ENCODE measurements around the gene ATAD3A.

Gene ATAD3A

DNA sequence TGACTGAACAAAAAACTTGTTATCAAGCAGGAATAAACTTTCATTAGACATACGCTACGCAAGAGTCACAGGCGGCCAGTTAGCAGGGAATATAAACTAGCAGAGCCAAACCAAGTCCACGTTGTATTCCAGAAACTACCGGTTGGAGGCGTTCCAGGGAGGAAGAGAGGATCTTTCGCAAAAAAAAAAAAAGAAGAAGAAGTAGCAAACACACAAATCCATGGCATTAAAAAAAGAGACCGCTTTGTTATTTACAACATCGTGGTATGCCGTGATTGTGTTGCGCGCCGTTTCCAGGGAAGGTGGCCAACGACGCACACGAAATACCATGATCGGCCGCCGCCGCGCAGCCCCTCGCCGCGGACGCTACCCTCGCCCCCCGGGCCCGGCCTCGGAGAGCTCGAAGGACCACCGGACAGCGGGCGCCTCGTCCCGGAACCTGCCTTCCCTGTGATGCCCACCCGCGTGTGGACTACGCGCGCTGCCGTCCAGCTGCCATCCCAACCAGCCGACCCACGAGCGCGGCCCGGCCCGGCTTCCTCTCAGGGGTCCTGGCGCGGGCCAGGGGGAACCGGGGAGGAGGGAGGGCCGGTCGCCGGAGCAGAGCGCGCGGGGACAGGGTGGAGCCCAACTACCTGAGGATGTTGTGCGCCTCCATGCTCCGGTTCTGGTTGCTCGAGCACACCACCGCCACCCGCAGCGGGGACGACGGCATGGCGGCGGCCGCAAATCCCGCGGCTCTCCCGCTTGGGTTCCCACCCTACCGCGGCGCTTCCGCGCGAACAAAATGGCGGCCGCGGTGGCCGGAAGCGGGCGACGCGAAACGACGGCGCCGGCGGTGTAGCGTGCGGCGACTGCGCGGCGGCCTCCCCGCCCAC is 62.1 kb downstream of the ATAD3A start:
- H3K27ac Mint-ChIP-seq = peak overlapping the region; percentile 96 to 99 (median 98)
- peaks cover 8% of the 10 kb centered on the region for H3K27me3 Mint-ChIP-seq (ENCODE audit: low read depth)
- TF ChIP-seq, protein P1, sequence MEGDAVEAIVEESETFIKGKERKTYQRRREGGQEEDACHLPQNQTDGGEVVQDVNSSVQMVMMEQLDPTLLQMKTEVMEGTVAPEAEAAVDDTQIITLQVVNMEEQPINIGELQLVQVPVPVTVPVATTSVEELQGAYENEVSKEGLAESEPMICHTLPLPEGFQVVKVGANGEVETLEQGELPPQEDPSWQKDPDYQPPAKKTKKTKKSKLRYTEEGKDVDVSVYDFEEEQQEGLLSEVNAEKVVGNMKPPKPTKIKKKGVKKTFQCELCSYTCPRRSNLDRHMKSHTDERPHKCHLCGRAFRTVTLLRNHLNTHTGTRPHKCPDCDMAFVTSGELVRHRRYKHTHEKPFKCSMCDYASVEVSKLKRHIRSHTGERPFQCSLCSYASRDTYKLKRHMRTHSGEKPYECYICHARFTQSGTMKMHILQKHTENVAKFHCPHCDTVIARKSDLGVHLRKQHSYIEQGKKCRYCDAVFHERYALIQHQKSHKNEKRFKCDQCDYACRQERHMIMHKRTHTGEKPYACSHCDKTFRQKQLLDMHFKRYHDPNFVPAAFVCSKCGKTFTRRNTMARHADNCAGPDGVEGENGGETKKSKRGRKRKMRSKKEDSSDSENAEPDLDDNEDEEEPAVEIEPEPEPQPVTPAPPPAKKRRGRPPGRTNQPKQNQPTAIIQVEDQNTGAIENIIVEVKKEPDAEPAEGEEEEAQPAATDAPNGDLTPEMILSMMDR (IDR thresholded peaks at IDR 0.05; ENCODE audit: unreplicated experiment in 3 of 3) = peak in 2 of 3 experiments; percentile 16 to 50
- peaks cover 15% of the 10 kb centered on the region for H3K36me3 Mint-ChIP-seq (ENCODE audit: low read depth)
- peaks cover 30% of the 10 kb centered on the region for H3K4me1 Mint-ChIP-seq
- peak overlapping the region; percentile 88 to 97 (median 93) for H3K4me3 Mint-ChIP-seq
- H3K9me3 Mint-ChIP-seq = no peaks in the 10 kb centered on the region

DNA sequence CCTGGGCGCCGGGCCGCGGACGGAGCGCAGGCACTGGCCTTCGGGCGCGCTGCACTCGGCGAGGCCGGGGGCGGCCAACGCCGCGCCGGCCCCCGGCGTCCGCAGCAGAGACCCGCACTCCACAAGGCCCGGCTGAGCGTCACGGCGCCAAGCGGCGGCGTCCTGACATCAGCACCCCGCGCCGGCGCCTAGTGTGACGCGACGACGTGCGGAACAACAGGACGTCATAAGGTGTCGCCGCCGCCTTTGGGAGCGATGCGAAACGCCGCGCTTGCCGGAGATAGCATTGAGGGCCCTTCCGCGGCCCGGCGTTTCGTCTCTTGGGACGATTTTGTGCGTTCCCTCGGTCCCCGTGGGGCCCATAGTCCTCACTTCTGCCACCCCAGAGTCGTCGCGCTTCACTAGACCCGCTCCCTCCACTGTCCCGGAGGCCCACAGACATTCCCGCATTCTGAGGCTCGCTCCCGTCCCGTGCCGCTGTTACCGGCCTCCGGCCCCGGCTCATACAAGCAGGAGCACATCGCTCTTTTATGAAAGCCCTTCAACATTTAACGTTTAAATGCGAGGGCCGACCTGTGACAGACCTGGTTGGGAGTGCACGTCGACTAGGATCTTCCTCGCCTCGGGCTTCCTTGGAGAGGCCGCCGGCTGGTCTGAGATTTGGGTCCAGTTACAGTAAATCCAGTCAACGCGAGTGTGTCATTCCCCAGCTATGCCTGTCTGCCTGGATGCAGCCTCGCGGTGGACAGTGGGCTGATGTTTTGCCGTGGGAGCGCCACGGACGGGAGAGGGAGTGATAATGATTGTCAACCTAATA is 63.0 kb downstream of the ATAD3A start, which contains the start of gene SSU72:
Gene SSU72, minus strand, starts transcription at position 143 of the 817 bp plus-strand sequence. CDS start 306 bp downstream, outside the sequence.
- TF ChIP-seq, protein P1 (IDR thresholded peaks at IDR 0.05; ENCODE audit: unreplicated experiment in 3 of 3) = no peak
- Mint-ChIP-seq H3K4me1 (peaks cover 22% of the 10 kb centered on the region), H3K4me3 (peak within 1 kb of the TSS; percentile 98 to 99 (median 98)), H3K9me3 (no peaks in the 10 kb centered on the region), H3K27me3 (ENCODE audit: low read depth) (peaks cover 12% of the 10 kb centered on the region), H3K36me3 (ENCODE audit: low read depth) (peaks cover 12% of the 10 kb centered on the region), H3K27ac (peak within 1 kb of the TSS; percentile 96 to 100 (median 99))

- Mint-ChIP-seq H3K27ac (no peak overlapping the region), H3K4me3 (peak overlapping the region in 1 of 3 experiments; percentile 55), H3K36me3 (ENCODE audit: low read depth) (no peaks in the 10 kb centered on the region), H3K9me3 (no peaks in the 10 kb centered on the region), H3K27me3 (ENCODE audit: low read depth) (peaks cover 30% of the 10 kb centered on the region), H3K4me1 (peaks cover 13% of the 10 kb centered on the region)
- TF ChIP-seq, protein P1 (IDR thresholded peaks at IDR 0.05; ENCODE audit: unreplicated experiment in 3 of 3) = no peak
Measured at GRCh38 chr1:1577367-1578011, 65.5 kb downstream of the ATAD3A start.

DNA sequence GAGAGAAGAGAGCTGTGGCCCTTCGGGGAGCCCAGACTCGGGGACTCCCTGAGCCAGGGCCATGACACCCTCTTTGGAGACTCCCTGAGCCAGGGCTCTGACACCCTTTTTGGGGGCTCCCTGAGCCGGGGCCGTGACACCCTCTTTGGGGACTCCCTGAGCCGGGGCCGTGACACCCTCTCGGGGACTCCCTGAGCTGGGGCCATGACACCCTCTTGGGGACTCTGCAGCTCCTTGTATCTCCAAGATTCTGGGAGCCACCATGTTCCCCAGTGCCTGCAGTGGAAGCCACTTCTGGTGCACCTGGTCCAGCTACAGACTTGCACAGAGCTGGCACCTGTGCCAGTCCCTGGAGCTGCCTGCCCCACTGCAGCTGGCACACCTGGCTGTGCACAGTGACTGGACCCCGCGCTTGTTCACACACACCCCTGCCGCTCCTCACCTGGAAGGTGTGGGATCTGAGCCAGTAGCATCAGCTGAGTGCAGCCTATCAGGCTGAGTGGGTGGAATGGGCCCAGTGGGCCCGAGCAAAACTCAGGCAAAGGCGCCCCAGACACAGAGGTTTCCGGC is 66.5 kb downstream of the ATAD3A start:
- TF ChIP-seq, protein P1 (IDR thresholded peaks at IDR 0.05; ENCODE audit: unreplicated experiment in 3 of 3) = no peak
- H3K36me3 Mint-ChIP-seq (ENCODE audit: low read depth) = no peaks in the 10 kb centered on the region
- peak overlapping the region in 1 of 3 experiments; percentile 16 for H3K4me3 Mint-ChIP-seq
- peaks cover 40% of the 10 kb centered on the region for H3K27me3 Mint-ChIP-seq (ENCODE audit: low read depth)
- peaks cover 10% of the 10 kb centered on the region for H3K4me1 Mint-ChIP-seq
- no peaks in the 10 kb centered on the region for H3K9me3 Mint-ChIP-seq
- no peak overlapping the region for H3K27ac Mint-ChIP-seq

- TF ChIP-seq, protein P1 (IDR thresholded peaks at IDR 0.05; ENCODE audit: unreplicated experiment in 3 of 3) = no peak
Measured at GRCh38 chr1:1582585-1583346, 70.8 kb downstream of the ATAD3A start.

More at GRCh38 chr1:1582585-1583346, 70.8 kb downstream of the ATAD3A start:
- no peaks in the 10 kb centered on the region for H3K36me3 Mint-ChIP-seq (ENCODE audit: low read depth)
- no peak overlapping the region for H3K4me3 Mint-ChIP-seq
- H3K27ac Mint-ChIP-seq = no peak overlapping the region
- peaks cover 59% of the 10 kb centered on the region for H3K27me3 Mint-ChIP-seq (ENCODE audit: low read depth)
- no peaks in the 10 kb centered on the region for H3K4me1 Mint-ChIP-seq
- no peaks in the 10 kb centered on the region for H3K9me3 Mint-ChIP-seq
